Osteoblast (primary cell): ENCODE data around the gene RUNX3. TPM values are rescaled to one million over a fixed set of nuclear protein-coding genes. Genes with fewer than 3 reads are reported as not detected.
A peak's percentile ranks its signal among the peaks of the same experiment; 100 is the strongest.

ENCODE experiments used
- DNase-seq: peaks from one replicate; pipeline ENCODE4 v3.0.0; 2011; ENCODE audit warnings: low spot score, mixed read lengths; ENCODE audit not compliant: insufficient read length; ENCODE audit errors: missing footprints
- H2AFZ ChIP-seq: 2 replicates; pipeline ENCODE4 v1.6.0; 2011; ENCODE audit warnings: mild to moderate bottlenecking, low read length
- H3K27ac ChIP-seq: 2 replicates; pipeline ENCODE4 v1.5.1; 2011; ENCODE audit warnings: mild to moderate bottlenecking, low read depth, low read length, moderate library complexity
- H3K27me3 ChIP-seq: 2 replicates; pipeline ENCODE4 v1.6.0; 2012; ENCODE audit warnings: mild to moderate bottlenecking, control low read depth, inconsistent platforms, low read length, moderate library complexity; ENCODE audit not compliant: insufficient read depth
- H3K36me3 ChIP-seq: 2 replicates; pipeline ENCODE4 v1.5.1; 2011; ENCODE audit warnings: mild to moderate bottlenecking, low read length, control low read depth, moderate library complexity; ENCODE audit not compliant: insufficient read depth
- H3K4me1 ChIP-seq: 2 replicates; pipeline ENCODE4 v1.5.1; 2011; ENCODE audit warnings: mild to moderate bottlenecking, low read length, control low read depth, moderate library complexity; ENCODE audit not compliant: insufficient read depth
- H3K4me2 ChIP-seq: 2 replicates; pipeline ENCODE4 v1.6.0; 2011; ENCODE audit warnings: mild to moderate bottlenecking, low read length; ENCODE audit not compliant: insufficient read depth
- H3K4me3 ChIP-seq: fragments of 200-600 bp; sonication (generic); 3 replicates; pipeline ENCODE4 v1.5.1; 2012; ENCODE audit warnings: mild to moderate bottlenecking, low read length, inconsistent platforms; ENCODE audit not compliant: insufficient read depth
- H3K79me2 ChIP-seq: 2 replicates; pipeline ENCODE4 v1.6.0; 2012; ENCODE audit warnings: mild to moderate bottlenecking, low read length, control low read depth, inconsistent platforms; ENCODE audit not compliant: insufficient read depth
- H3K9me3 ChIP-seq: 2 replicates; pipeline ENCODE4 v1.5.1; 2011; ENCODE audit warnings: low read depth, low read length, control low read depth
- H4K20me1 ChIP-seq: 2 replicates; pipeline ENCODE4 v1.6.0; 2012; ENCODE audit warnings: mild to moderate bottlenecking, low read length, control low read depth; ENCODE audit not compliant: insufficient read depth
- total RNA-seq: library from RNA; depleted of rRNA; stranded (reverse); fragments of >200 nt; gene quantifications from 2 replicates; pipeline ENCODE4 v1.2.3, GENCODE V29; 2012
- TF ChIP-seq, protein P1 (sequence below): IDR thresholded peaks from 2 replicates; pipeline ENCODE4 v1.5.1; 2011; ENCODE audit warnings: mild to moderate bottlenecking, low read depth, low read length, moderate library complexity; ENCODE audit errors: extremely low read depth

Gene RUNX3
- total RNA-seq, 1 donor: 3.6 TPM

DNA sequence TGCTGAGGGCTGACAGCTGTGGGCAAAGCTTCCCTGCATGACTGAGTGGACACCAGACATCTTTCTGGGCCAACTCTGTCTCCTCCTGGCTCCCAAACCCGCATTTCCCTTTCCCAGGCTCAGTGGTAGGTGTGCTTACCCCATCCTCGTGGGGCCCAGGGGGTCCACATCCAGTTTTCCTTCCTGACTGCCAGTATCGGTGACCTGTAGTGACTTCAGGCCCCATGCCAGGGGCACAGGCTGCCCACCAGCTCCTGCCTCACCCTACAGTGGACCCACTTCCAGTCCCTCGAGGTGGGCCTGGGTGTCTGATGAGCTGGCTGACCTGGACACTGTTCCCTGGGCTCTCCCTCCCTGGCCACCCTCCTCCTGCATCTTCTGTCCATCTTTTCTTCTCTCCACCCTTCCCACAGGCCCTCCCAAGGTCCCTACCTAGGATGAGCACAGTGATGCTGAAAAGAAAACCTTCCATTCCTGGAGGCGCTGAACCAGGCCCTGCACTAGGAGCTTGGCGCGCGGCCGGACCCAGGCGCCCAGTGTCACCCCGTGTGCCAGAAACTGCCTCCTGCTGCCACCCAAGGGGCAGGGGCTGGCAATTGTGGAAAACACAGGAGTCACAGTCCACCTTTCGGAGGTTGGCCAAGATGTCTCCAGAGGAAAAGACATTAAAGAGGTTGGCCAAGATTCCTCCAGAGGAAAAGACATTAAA lies 67.1 kb downstream of the RUNX3 start:
- Histone ChIP-seq H3K4me2 (peak overlapping the region; percentile 76), H3K4me1 (peaks cover 11% of the 10 kb centered on the region), H3K27me3 (no peaks in the 10 kb centered on the region), H4K20me1 (no peaks in the 10 kb centered on the region), H3K9me3 (no peaks in the 10 kb centered on the region), H3K4me3 (no peak overlapping the region), H3K36me3 (no peaks in the 10 kb centered on the region), H2AFZ (no peak overlapping the region), H3K27ac (no peak overlapping the region), H3K79me2 (no peaks in the 10 kb centered on the region)
- DNase-seq: no peak
- TF ChIP-seq, protein P1, sequence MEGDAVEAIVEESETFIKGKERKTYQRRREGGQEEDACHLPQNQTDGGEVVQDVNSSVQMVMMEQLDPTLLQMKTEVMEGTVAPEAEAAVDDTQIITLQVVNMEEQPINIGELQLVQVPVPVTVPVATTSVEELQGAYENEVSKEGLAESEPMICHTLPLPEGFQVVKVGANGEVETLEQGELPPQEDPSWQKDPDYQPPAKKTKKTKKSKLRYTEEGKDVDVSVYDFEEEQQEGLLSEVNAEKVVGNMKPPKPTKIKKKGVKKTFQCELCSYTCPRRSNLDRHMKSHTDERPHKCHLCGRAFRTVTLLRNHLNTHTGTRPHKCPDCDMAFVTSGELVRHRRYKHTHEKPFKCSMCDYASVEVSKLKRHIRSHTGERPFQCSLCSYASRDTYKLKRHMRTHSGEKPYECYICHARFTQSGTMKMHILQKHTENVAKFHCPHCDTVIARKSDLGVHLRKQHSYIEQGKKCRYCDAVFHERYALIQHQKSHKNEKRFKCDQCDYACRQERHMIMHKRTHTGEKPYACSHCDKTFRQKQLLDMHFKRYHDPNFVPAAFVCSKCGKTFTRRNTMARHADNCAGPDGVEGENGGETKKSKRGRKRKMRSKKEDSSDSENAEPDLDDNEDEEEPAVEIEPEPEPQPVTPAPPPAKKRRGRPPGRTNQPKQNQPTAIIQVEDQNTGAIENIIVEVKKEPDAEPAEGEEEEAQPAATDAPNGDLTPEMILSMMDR: no peak

DNA sequence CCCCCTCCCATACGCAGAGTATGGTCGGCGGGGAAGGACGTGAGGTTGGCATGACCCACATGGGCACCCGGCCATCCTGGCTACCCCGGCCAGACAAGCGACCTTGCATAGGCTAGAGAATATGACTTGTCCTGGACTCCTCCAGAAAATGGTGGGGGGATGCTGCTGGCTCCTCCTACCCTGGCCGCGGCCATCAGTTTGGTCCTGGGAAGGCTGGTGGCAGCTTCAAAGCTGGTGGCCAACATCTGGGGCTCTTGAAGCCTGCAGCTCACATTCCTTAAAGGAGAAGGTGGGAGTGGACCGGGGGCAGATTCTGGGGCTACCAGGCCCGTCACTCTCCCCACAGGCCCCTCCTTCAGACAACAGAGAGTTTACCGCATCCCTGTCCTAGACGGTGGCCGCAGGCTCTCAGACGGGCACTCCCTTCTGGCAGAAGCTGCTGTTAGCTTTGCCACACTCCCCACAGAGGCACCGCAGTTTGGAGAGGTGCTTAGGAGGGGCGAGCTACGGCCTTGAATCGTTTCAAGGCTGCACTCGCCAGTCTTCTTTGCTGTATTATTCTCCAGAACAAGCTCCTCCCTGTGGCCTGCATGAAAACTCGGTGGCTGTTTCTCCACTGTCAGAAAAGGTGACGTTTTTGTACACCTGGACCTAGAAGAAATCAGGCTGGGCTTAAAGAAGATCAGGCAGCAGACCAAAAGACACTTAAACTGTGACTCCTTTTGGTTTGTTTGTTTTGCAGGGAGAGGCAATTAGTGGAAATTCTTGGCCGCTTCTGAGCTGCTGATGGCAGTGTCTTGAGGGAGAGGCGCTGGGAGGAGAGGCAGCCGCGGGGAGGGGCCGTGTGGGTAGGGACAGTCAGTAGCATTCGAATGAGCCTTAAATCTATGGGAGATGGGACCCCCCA lies 68.0 kb downstream of the RUNX3 start:
- Histone ChIP-seq H3K36me3 (no peaks in the 10 kb centered on the region), H3K27me3 (no peaks in the 10 kb centered on the region), H3K4me2 (peak overlapping the region; percentile 76), H3K4me3 (peak overlapping the region; percentile 53), H3K9me3 (no peaks in the 10 kb centered on the region), H3K4me1 (peaks cover 11% of the 10 kb centered on the region), H2AFZ (peak overlapping the region; percentile 74), H4K20me1 (no peaks in the 10 kb centered on the region), H3K79me2 (no peaks in the 10 kb centered on the region), H3K27ac (no peak overlapping the region)
- peak; percentile 91 for DNase-seq
- TF ChIP-seq, protein P1: peak; percentile 37

DNA sequence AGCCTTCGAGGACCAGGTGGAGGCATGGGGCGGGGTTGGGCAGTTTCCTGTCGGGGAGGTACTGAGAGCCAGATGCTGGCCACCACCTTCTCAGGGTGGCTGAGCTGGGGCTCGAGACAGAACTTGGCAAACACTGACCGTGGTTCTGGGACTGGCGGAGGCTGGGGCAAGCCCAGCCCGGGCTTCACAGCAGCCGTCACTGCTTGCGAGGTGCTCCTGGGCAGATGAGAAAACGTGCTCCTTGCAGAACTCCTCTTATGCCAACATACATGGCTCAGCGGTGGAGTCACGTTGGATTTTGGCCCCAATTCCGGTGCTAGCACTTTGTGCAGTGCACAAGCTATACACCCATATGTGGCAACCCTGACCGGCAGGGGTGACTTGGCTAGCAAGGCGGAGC lies 69.2 kb downstream of the RUNX3 start:
- Histone ChIP-seq H3K27me3 (no peaks in the 10 kb centered on the region), H3K4me1 (peaks cover 11% of the 10 kb centered on the region), H3K9me3 (no peaks in the 10 kb centered on the region), H3K27ac (no peak overlapping the region), H3K36me3 (no peaks in the 10 kb centered on the region), H4K20me1 (no peaks in the 10 kb centered on the region), H3K79me2 (no peaks in the 10 kb centered on the region), H3K4me3 (no peak overlapping the region), H3K4me2 (no peak overlapping the region), H2AFZ (no peak overlapping the region)
- no peak for DNase-seq
- TF ChIP-seq, protein P1: no peak
